ENCODE data around the gene FUT8.

- TF ChIP-seq YY1 (IDR thresholded peaks at IDR 0.05; ENCODE audit: low read depth) = no peak
- no peak for TF ChIP-seq REST (IDR thresholded peaks at IDR 0.05; ENCODE audit: low read depth)
- no peak for TF ChIP-seq EP300 (IDR thresholded peaks at IDR 0.05; ENCODE audit: borderline replicate concordance)
- no peak for TF ChIP-seq TCF12 (IDR thresholded peaks at IDR 0.05; ENCODE audit: low read depth)
- no peak for TF ChIP-seq TAF1 (IDR thresholded peaks at IDR 0.05; ENCODE audit: low read depth)
- TF ChIP-seq EGR1 (IDR thresholded peaks at IDR 0.05) = no peak
- no peak for TF ChIP-seq CEBPB (IDR thresholded peaks at IDR 0.05)
- TF ChIP-seq RAD21 (IDR thresholded peaks at IDR 0.05; ENCODE audit: low read depth) = no peak
- no peak for TF ChIP-seq CREB1 (IDR thresholded peaks at IDR 0.05; ENCODE audit: low read depth)
- no peak for TF ChIP-seq MAX (IDR thresholded peaks at IDR 0.05)
- no peak for TF ChIP-seq NFIC (IDR thresholded peaks at IDR 0.05)
- no peak for TF ChIP-seq TEAD4 (IDR thresholded peaks at IDR 0.05)
- TF ChIP-seq USF1 (IDR thresholded peaks at IDR 0.05) = no peak
These were observed 297.0 kb downstream of the FUT8 start for GRCh38 chr14:65709576-65709975.

Data from Ishikawa (cell line).